ENCODE measurements around the gene PRKCA. TPM values are rescaled to one million over a fixed set of nuclear protein-coding genes. Genes with fewer than 3 reads are reported as not detected.

The PRKCA gene
- total RNA-seq, 2 donors from 2014 or later: 8.3 to 26.5 TPM

DNA sequence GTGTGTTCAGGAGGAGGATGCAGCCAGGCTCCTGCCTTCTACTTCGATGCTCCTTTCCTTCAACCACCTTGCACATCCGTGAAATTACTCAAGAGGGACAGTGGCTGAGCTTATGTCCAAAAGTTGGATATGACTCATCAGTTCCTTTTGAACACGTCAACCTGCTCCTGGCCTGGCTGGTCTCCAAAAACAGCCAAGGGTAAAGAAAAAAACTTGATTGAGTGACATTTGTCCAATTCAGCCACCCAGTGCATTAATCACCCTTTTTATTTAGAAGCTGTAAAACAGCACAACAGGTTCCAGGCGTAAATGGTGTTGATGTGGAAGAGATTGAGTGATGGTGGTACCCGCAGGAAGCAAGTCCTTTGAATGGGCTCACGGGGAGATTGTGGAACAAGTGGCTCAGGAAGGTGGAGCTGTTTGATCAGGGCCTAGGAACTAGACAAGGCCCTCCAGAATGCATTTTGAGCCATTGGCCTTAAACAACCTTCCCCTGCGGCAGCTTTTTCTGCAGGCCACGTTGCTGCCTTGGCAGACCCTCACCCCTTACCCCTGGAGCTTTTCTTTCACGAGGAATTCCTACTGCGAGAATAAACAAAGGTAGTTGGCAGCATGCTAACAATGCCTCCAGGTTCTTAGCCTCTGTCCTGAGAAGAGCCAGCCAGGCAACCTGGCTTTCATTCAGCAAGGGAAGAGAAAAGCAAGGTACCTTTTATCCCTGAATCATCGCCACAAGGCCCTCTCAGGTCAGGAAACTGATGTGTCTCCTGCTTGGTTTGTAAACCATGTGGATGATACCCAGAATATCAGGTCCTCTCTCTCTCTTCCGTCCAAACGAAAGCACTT, 359.2 kb downstream of the PRKCA start:
- Histone ChIP-seq H3K9me3 (no peaks in the 10 kb centered on the region), H3K27ac (no peak overlapping the region), H3K4me1 (replicated peaks) (peaks cover 6% of the 10 kb centered on the region), H3K4me3 (no peak overlapping the region), H3K27me3 (replicated peaks; ENCODE audit: insufficient read depth) (no peaks in the 10 kb centered on the region), H3K36me3 (no peaks in the 10 kb centered on the region)
- WGBS: 47% methylated on average over 13 of the region's 13 CpGs
- intact Hi-C loops (cut with DNase I): no loop called here
- DNase-seq (ENCODE audit: low spot score): peak; percentile 30
- TF ChIP-seq, protein P1, sequence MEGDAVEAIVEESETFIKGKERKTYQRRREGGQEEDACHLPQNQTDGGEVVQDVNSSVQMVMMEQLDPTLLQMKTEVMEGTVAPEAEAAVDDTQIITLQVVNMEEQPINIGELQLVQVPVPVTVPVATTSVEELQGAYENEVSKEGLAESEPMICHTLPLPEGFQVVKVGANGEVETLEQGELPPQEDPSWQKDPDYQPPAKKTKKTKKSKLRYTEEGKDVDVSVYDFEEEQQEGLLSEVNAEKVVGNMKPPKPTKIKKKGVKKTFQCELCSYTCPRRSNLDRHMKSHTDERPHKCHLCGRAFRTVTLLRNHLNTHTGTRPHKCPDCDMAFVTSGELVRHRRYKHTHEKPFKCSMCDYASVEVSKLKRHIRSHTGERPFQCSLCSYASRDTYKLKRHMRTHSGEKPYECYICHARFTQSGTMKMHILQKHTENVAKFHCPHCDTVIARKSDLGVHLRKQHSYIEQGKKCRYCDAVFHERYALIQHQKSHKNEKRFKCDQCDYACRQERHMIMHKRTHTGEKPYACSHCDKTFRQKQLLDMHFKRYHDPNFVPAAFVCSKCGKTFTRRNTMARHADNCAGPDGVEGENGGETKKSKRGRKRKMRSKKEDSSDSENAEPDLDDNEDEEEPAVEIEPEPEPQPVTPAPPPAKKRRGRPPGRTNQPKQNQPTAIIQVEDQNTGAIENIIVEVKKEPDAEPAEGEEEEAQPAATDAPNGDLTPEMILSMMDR (IDR thresholded peaks at IDR 0.05): no peak
- TF ChIP-seq POLR2A (IDR thresholded peaks at IDR 0.05) (no peak), POLR2AphosphoS5 (IDR thresholded peaks at IDR 0.05) (no peak)

DNA sequence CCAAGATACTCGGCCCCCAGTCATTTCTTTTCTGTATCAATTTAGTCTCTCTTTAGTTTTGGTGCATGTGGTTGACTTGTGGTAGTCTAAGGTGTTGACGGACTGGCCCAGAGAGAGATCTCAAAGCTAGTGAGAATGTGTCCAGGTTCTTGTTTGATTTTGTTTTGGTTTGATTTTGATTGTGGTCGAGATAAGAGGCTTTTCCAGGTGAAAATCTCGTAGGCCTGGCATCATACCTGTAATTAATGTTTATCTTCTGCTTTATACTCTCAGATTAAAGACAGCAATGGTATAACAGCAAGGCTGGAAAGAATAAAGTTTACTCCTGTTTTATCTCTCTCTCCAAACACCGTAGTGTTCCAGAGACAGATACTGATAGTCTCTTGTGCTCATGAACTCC, 360.1 kb downstream of the PRKCA start:
- Histone ChIP-seq H3K4me3 (no peak overlapping the region), H3K27me3 (replicated peaks; ENCODE audit: insufficient read depth) (no peaks in the 10 kb centered on the region), H3K4me1 (replicated peaks) (peaks cover 6% of the 10 kb centered on the region), H3K36me3 (no peaks in the 10 kb centered on the region), H3K27ac (peak overlapping the region in 1 of 2 donors; percentile 1), H3K9me3 (no peaks in the 10 kb centered on the region)
- TF ChIP-seq POLR2AphosphoS5 (IDR thresholded peaks at IDR 0.05) (no peak), POLR2A (IDR thresholded peaks at IDR 0.05) (no peak)
- TF ChIP-seq, protein P1 (IDR thresholded peaks at IDR 0.05): no peak
- 41% methylated on average over 5 of the region's 5 CpGs for WGBS
- intact Hi-C loops (cut with DNase I): no loop called here
- DNase-seq (ENCODE audit: low spot score): no peak

DNA sequence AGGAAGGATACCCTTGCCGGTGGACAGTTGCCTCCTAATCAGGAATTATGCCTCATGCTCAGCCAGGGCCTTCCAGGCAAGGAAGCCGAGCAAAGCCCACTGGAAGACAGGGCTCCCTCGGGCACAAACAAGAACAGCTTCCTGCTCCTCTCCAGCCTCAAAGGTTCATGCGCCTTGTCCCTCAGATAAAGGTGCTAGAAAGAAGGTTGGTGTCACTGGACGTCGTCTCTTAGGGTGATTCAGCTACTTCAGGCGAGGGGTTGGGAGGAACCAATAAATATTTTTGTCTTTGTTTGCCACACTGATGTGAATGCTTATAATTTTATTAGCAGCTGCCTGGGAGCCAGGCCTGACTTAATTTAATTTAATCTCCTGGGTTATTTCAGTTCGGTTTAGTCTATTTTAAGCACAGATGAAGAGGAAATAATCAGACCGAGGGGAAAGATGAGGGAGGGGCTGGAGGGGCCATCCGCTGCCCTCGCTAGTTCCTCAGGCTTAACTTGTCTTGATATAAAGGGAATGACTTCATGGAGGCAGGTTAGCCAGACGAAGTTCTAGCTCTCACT, 360.7 kb downstream of the PRKCA start:
- Histone ChIP-seq H3K27me3 (replicated peaks; ENCODE audit: insufficient read depth) (no peaks in the 10 kb centered on the region), H3K4me1 (replicated peaks) (peaks cover 6% of the 10 kb centered on the region), H3K27ac (peak overlapping the region in 1 of 2 donors; percentile 1), H3K4me3 (no peak overlapping the region), H3K9me3 (no peaks in the 10 kb centered on the region), H3K36me3 (no peaks in the 10 kb centered on the region)
- intact Hi-C loops (cut with DNase I): no loop called here
- TF ChIP-seq POLR2A (IDR thresholded peaks at IDR 0.05): no peak
- TF ChIP-seq, protein P1 (IDR thresholded peaks at IDR 0.05): no peak
- TF ChIP-seq POLR2AphosphoS5 (IDR thresholded peaks at IDR 0.05): no peak
- DNase-seq (ENCODE audit: low spot score): no peak
- 47% methylated on average over 12 of the region's 12 CpGs for WGBS

DNA sequence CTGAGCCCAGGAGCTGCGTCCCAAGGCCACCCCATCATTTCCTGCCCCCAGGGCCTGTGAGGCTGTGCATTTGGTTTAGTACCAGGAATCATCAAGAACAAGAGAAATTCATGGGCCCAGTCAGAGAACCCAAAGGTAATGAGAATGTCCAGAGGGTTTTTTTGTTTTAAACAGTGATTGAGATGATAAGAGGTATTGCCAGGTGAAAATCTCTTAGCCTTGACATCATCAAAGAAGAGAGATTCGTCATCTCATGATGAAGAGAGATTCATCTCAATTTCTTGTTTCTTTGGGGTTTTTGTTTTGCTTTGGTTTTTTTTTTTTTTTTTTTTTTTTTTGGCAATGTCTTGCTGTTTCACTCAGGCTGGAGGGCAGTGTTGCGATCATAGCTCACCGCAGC, 361.9 kb downstream of the PRKCA start:
- intact Hi-C loops (cut with DNase I): no loop called here
- 95% methylated on average over 4 of the region's 4 CpGs for WGBS

More for the DNA sequence above, 361.9 kb downstream of the PRKCA start:
- no peak overlapping the region for H3K27ac ChIP-seq
- H3K27me3 ChIP-seq (replicated peaks; ENCODE audit: insufficient read depth): no peaks in the 10 kb centered on the region
- no peaks in the 10 kb centered on the region for H3K36me3 ChIP-seq
- no peak for TF ChIP-seq POLR2A (IDR thresholded peaks at IDR 0.05)
- TF ChIP-seq, protein P1 (IDR thresholded peaks at IDR 0.05): no peak
- no peak for TF ChIP-seq POLR2AphosphoS5 (IDR thresholded peaks at IDR 0.05)
- H3K4me1 ChIP-seq (replicated peaks): peaks cover 6% of the 10 kb centered on the region
- DNase-seq (ENCODE audit: low spot score): no peak
- no peaks in the 10 kb centered on the region for H3K9me3 ChIP-seq
- H3K4me3 ChIP-seq: no peak overlapping the region

Measured in prostate gland (tissue), 2 donors.